ENCODE data around the gene IGF2BP2. TPM values are rescaled to one million over a fixed set of nuclear protein-coding genes. Genes with fewer than 3 reads are reported as not detected.

The IGF2BP2 gene
- total RNA-seq, 4 donors from 2014 or later: 5.1 to 29.8 (median 9.3) TPM

DNA sequence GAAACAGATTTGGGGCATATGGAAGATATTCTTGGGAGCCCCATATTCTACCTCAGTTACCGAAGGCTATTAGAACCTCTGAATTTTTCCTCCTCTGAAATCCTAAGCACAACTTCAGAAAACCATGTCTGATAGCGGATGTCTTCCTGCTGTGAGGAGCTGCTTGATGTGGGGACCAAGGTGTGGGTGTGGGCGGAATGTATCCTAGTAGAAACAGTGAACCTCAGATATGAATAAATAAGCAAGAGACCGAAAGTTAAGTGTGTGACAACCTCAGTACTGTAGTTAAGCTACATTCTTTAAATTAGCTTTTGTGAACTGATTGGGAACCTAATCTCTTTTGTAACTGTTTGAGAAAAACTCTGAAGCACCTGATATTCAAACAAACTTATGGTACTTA lies 191.8 kb downstream of the IGF2BP2 start:
- no peak overlapping the region for H3K4me3 ChIP-seq (ENCODE audit: low read depth, poor library complexity, severe bottlenecking)
- WGBS, 2 donors: 91 to 94% methylated on average over 4 of the region's 4 CpGs
- intact Hi-C loops (cut with DNase I; ENCODE audit: low total_unique reads): no loop called here
- TF ChIP-seq, protein P1, sequence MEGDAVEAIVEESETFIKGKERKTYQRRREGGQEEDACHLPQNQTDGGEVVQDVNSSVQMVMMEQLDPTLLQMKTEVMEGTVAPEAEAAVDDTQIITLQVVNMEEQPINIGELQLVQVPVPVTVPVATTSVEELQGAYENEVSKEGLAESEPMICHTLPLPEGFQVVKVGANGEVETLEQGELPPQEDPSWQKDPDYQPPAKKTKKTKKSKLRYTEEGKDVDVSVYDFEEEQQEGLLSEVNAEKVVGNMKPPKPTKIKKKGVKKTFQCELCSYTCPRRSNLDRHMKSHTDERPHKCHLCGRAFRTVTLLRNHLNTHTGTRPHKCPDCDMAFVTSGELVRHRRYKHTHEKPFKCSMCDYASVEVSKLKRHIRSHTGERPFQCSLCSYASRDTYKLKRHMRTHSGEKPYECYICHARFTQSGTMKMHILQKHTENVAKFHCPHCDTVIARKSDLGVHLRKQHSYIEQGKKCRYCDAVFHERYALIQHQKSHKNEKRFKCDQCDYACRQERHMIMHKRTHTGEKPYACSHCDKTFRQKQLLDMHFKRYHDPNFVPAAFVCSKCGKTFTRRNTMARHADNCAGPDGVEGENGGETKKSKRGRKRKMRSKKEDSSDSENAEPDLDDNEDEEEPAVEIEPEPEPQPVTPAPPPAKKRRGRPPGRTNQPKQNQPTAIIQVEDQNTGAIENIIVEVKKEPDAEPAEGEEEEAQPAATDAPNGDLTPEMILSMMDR (IDR thresholded peaks at IDR 0.05): no peak
- TF ChIP-seq POLR2A (IDR thresholded peaks at IDR 0.05): no peak
- no peak for DNase-seq (ENCODE audit: low spot score in 2 of 2)

DNA sequence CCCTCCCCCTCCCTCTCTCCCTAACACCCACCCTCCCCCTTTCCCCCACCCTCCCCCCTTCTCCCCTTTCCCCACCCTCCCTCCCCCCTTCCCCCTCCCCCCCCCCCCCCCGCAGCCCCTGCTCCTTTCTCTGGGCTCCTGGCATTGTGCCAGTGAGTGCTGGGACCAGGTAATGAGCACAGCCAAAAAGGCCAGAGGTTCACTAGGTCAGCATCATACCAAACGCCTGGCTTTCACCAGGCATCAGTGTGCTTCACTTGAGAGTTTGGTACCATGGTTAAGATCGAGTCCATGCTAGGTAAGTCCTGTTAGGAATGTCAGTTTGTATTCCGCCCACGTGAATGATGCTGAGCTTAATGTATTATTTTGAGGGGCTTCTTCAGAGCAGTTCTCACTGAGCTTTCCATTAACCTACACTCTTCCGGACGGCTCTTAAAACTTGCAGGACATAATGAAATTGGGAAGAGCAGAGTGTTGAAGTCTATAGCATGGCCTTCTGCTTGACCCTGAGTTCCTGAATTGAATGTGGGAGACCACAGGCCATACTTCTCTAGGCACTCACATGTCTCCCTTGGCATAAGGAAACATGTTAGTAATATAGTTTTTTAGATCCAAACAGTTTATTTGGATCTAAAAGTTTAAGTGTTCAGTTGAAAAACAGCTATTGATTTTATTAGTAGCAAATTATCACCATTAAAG lies 193.2 kb downstream of the IGF2BP2 start:
- no peak for DNase-seq (ENCODE audit: low spot score in 2 of 2)
- no peak overlapping the region for H3K4me3 ChIP-seq (ENCODE audit: low read depth, poor library complexity, severe bottlenecking)
- TF ChIP-seq, protein P1 (IDR thresholded peaks at IDR 0.05): no peak
- no peak for TF ChIP-seq POLR2A (IDR thresholded peaks at IDR 0.05)
- 86 to 88% methylated on average over 6 of the region's 7 CpGs for WGBS, 2 donors
- intact Hi-C loops (cut with DNase I; ENCODE audit: low total_unique reads): no loop called here

DNA sequence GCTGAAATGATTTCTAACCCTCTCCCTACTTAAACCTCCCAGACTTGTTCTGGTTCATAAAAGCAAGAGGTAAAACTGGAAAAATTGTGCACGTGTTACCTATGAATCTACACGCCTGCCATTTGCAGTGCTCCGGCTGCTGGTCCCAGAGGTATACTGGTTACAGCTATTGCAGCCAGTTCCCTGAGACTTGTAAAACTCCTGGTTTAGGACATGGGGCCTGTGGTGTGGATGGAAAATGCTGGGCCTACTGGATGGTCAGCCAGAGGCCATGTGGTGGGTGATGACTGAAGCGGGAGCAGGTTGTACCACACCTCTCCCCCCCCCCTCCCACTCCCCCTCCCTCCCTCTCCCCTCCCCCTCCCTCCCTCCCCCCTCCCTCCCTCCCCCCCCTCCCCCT lies 193.7 kb downstream of the IGF2BP2 start:
- DNase-seq (ENCODE audit: low spot score in 2 of 2): no peak
- intact Hi-C loops (cut with DNase I; ENCODE audit: low total_unique reads): no loop called here
- no peak overlapping the region for H3K4me3 ChIP-seq (ENCODE audit: low read depth, poor library complexity, severe bottlenecking)
- 60 to 77% methylated on average over 4 of the region's 4 CpGs for WGBS, 2 donors
- TF ChIP-seq, protein P1 (IDR thresholded peaks at IDR 0.05): no peak
- no peak for TF ChIP-seq POLR2A (IDR thresholded peaks at IDR 0.05)

DNA sequence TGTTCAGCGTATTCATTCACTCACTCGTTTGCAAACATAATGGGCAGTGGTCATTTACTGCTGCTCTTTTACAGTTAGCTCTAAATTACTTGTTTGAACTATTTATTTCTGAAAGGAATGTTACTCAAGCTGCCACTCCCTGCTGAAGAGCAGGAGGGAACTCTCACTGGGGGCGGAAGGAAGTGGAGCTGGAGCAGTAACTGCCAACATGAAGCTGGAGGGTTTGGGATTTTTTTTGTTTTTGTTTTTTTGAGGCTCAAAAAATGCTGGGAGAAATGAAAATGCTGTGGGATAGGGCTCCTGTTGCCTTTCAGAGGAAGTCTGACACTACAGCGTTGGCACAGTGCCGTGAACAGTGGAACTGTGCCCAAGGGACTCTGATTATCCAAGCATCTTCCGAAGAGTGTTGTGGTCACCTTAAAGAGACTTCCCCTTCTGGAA lies 194.6 kb downstream of the IGF2BP2 start:
- TF ChIP-seq, protein P1 (IDR thresholded peaks at IDR 0.05): no peak
- no peak for TF ChIP-seq POLR2A (IDR thresholded peaks at IDR 0.05)
- 34 to 39% methylated on average over 6 of the region's 6 CpGs for WGBS, 2 donors
- DNase-seq (ENCODE audit: low spot score in 2 of 2): no peak
- intact Hi-C loops (cut with DNase I; ENCODE audit: low total_unique reads): no loop called here
- H3K4me3 ChIP-seq (ENCODE audit: low read depth, poor library complexity, severe bottlenecking): no peak overlapping the region

DNA sequence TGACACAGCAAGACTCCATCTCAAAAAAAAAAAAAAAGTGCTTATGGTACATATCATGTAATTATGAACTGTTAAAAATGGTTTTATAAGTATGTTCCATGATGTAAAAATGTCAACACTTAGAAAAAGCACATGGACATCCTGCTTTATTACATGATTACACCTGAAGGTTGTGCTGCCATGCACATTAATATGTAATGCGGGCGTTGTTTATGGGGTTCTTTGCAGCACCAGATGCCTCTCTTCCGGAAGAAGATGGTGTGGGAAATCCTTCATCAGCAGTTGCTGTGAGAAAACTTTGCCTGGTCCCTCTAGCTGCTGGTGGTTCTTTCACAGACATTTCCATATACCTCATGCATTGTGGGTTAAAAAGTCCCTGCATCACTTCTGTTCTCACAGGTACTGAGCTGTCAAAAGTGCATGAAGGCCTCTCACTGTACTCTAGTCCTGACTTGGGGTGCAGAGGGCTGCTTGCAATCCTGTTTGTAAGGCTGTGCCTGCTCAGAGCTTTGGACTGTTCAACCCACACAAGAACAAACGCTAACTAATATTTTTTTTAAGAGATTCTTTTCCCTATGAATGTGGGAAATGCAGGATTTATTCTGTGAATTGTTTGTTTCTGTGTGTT lies 195.2 kb downstream of the IGF2BP2 start:
- intact Hi-C loops (cut with DNase I; ENCODE audit: low total_unique reads): no loop called here
- TF ChIP-seq, protein P1 (IDR thresholded peaks at IDR 0.05): no peak
- no peak for TF ChIP-seq POLR2A (IDR thresholded peaks at IDR 0.05)
- DNase-seq (ENCODE audit: low spot score in 2 of 2): no peak
- H3K4me3 ChIP-seq (ENCODE audit: low read depth, poor library complexity, severe bottlenecking): no peak overlapping the region
- 79 to 80% methylated on average over 4 of the region's 4 CpGs for WGBS, 2 donors

All from lower leg skin (tissue), 4 donors.